IMR-90 (cell line): ENCODE results near the gene MSI2. TPM values are rescaled to one million over a fixed set of nuclear protein-coding genes. Genes with fewer than 3 reads are reported as not detected.

Experiments used
- ATAC-seq: fragments of 200-7000 bp; cut with Tn5 transposase; 2 replicates; pipeline ENCODE4 v1.9.1; 2020; ENCODE audit warnings: low read depth, mild to moderate bottlenecking, moderate library complexity
- BruUV-seq: library from RNA; stranded (reverse); fragments of 400-500 nt; replicated peaks from 2 replicates; lab custom pipeline; 2021; lab: Mats Ljungman, UMichigan
- CTCF ChIA-PET: fragments of 300-600 bp; formaldehyde crosslinking; extraction: SDS; loops from one replicate; lab custom pipeline; 2021; ENCODE audit warnings: antibody characterized with exemption; lab: Yijun Ruan, JAX
- POLR2A ChIA-PET: fragments of 300-600 bp; sonication (Branson Sonifier 250); formaldehyde crosslinking; loops from one replicate; lab custom pipeline; 2022; ENCODE audit warnings: antibody characterized with exemption; ENCODE audit not compliant: unreplicated experiment; lab: Charles Lee
- DNase-seq: peaks from one replicate; pipeline ENCODE4 v3.0.0; 2013
- H2AFZ ChIP-seq: replicated peaks from 2 replicates; pipeline ENCODE3; 2013; ENCODE audit warnings: low read length, mild to moderate bottlenecking; ENCODE audit not compliant: poor library complexity
- H2AK5ac ChIP-seq: 2 replicates; pipeline ENCODE4 v1.6.1; 2013; ENCODE audit warnings: low read depth, low read length, inconsistent platforms
- H2AK9ac ChIP-seq: replicated peaks from 2 replicates; pipeline ENCODE3; 2013; ENCODE audit warnings: mild to moderate bottlenecking, low read depth, low read length, moderate library complexity; ENCODE audit not compliant: poor library complexity
- H2BK120ac ChIP-seq: 2 replicates; pipeline ENCODE4 v1.6.1; 2013; ENCODE audit warnings: low read depth, low read length, inconsistent platforms
- H2BK15ac ChIP-seq: 3 replicates; pipeline ENCODE4 v1.6.1; 2013; ENCODE audit warnings: low read depth, low read length, inconsistent platforms
- H2BK20ac ChIP-seq: 2 replicates; pipeline ENCODE4 v1.6.1; 2013; ENCODE audit warnings: low read depth, mild to moderate bottlenecking, inconsistent platforms, low read length, moderate library complexity
- H2BK5ac ChIP-seq: 2 replicates; pipeline ENCODE4 v1.6.1; 2013; ENCODE audit warnings: mild to moderate bottlenecking, low read depth, low read length, inconsistent platforms; ENCODE audit not compliant: poor library complexity, severe bottlenecking
- H3K14ac ChIP-seq: replicated peaks from 2 replicates; pipeline ENCODE4 v1.6.1; 2013; ENCODE audit warnings: low read depth, low read length, inconsistent platforms
- H3K18ac ChIP-seq: 2 replicates; pipeline ENCODE4 v1.6.1; 2013; ENCODE audit warnings: low read depth, low read length, control low read depth
- H3K23ac ChIP-seq: 2 replicates; pipeline ENCODE4 v1.6.1; 2013; ENCODE audit warnings: low read depth, low read length, inconsistent platforms
- H3K27ac ChIP-seq: 2 replicates; pipeline ENCODE4 v1.5.1; 2013; ENCODE audit warnings: mild to moderate bottlenecking, control low read depth, low read length; ENCODE audit not compliant: insufficient read depth
- H3K27me3 ChIP-seq: 2 replicates; pipeline ENCODE4 v1.6.1; 2013; ENCODE audit warnings: low read length; ENCODE audit not compliant: control insufficient read depth, insufficient read depth
- H3K36me3 ChIP-seq: 2 replicates; pipeline ENCODE4 v1.6.1; 2013; ENCODE audit warnings: low read length, mixed read lengths; ENCODE audit not compliant: control insufficient read depth, insufficient read depth
- H3K4ac ChIP-seq: 2 replicates; pipeline ENCODE4 v1.6.1; 2013; ENCODE audit warnings: low read depth, low read length, inconsistent platforms
- H3K4me1 ChIP-seq: 2 replicates; pipeline ENCODE4 v1.6.1; 2013; ENCODE audit warnings: low read length, mixed read lengths; ENCODE audit not compliant: control insufficient read depth, insufficient read depth
- H3K4me2 ChIP-seq: 2 replicates; pipeline ENCODE4 v1.6.1; 2013; ENCODE audit warnings: low read depth, mild to moderate bottlenecking, control low read depth, low read length, moderate library complexity
- H3K4me3 ChIP-seq: 2 replicates; pipeline ENCODE4 v1.5.1; 2013; ENCODE audit warnings: low read depth, mild to moderate bottlenecking, control low read depth, low read length, moderate library complexity; ENCODE audit not compliant: insufficient read depth
- H3K56ac ChIP-seq: 2 replicates; pipeline ENCODE4 v1.6.1; 2013; ENCODE audit warnings: low read length, inconsistent platforms; ENCODE audit not compliant: insufficient read depth; ENCODE audit errors: extremely low read depth
- H3K79me1 ChIP-seq, 2 experiments: 2 replicates each; pipeline ENCODE4 v1.6.1; 2013; ENCODE audit warnings: low read length in 2 of 2, inconsistent platforms in 1 of 2, low read depth in 1 of 2
- H3K9ac ChIP-seq: 2 replicates; pipeline ENCODE4 v1.6.1; 2013; ENCODE audit warnings: low read depth, low read length, control low read depth
- H3K9me1 ChIP-seq: 2 replicates; pipeline ENCODE4 v1.6.1; 2013; ENCODE audit warnings: low read length, inconsistent platforms; ENCODE audit not compliant: insufficient read depth
- H3K9me3 ChIP-seq: 2 replicates; pipeline ENCODE4 v1.6.1; 2013; ENCODE audit warnings: low read length; ENCODE audit not compliant: control insufficient read depth, insufficient read depth
- H4K20me1 ChIP-seq: 2 replicates; pipeline ENCODE4 v1.6.1; 2013; ENCODE audit warnings: low read length, inconsistent platforms; ENCODE audit not compliant: insufficient read depth
- H4K5ac ChIP-seq: 2 replicates; pipeline ENCODE4 v1.6.1; 2013; ENCODE audit warnings: mild to moderate bottlenecking, low read depth, low read length, control low read depth
- H4K8ac ChIP-seq, 2 experiments: 2 replicates each; pipeline ENCODE4 v1.6.1; 2013; ENCODE audit warnings: low read depth in 2 of 2, low read length in 2 of 2, control low read depth in 1 of 2, inconsistent platforms in 1 of 2
- H4K91ac ChIP-seq: 2 replicates; pipeline ENCODE4 v1.6.1; 2013; ENCODE audit warnings: low read depth, low read length, inconsistent platforms; ENCODE audit not compliant: insufficient read depth
- CEBPB ChIP-seq: IDR thresholded peaks from 2 replicates; pipeline ENCODE4 v1.6.1; 2012; ENCODE audit warnings: low read depth, low read length, improper control_type of control experiment
- ELK1 ChIP-seq: fragments of 150-350 bp; IDR thresholded peaks from 2 replicates; pipeline ENCODE4 v1.6.1; 2016; ENCODE audit warnings: low read depth, mild to moderate bottlenecking, low read length, moderate library complexity, borderline replicate concordance
- MAFK ChIP-seq: IDR thresholded peaks from 2 replicates; pipeline ENCODE4 v1.6.1; 2012; ENCODE audit warnings: low read depth, low read length, improper control_type of control experiment
- MAZ ChIP-seq: IDR thresholded peaks from 2 replicates; pipeline ENCODE4 v1.6.1; 2012; ENCODE audit warnings: low read depth, mild to moderate bottlenecking, low read length, improper control_type of control experiment, moderate library complexity, borderline replicate concordance
- NFE2L2 ChIP-seq: fragments of 150-350 bp; IDR thresholded peaks from 2 replicates; pipeline ENCODE4 v1.6.1; 2016; ENCODE audit warnings: low read depth, mild to moderate bottlenecking, low read length
- RAD21 ChIP-seq: IDR thresholded peaks from 2 replicates; pipeline ENCODE4 v1.6.1; 2012; ENCODE audit warnings: low read length, improper control_type of control experiment
- SMC3 ChIP-seq: fragments of 150-350 bp; IDR thresholded peaks from 2 replicates; pipeline ENCODE4 v1.6.1; 2016; ENCODE audit warnings: low read depth, mild to moderate bottlenecking, antibody characterized with exemption, low read length, moderate library complexity
- dilution Hi-C: fragments of 300-500 bp; cut with HindIII; formaldehyde crosslinking; loops from one replicate; pipeline ENCODE4 v1.14.3; 2018; ENCODE audit warnings: low sequenced_read_pairs; ENCODE audit not compliant: unreplicated experiment
- in situ Hi-C: fragments of 300-500 bp; cut with MboI; formaldehyde crosslinking; loops from 3 replicates; pipeline ENCODE4 v1.14.3; 2019; ENCODE audit warnings: low sequenced_read_pairs, inconsistent platforms, mixed read lengths
- intact Hi-C: fragments of 100-400 bp; cut with micrococcal nuclease; formaldehyde crosslinking; loops from 2 replicates; pipeline ENCODE4 v1.10.0; 2022
- polyA plus RNA-seq, 3 experiments: library from polyadenylated mRNA; depleted of rRNA; stranded (reverse); fragments of >200 nt; gene quantifications; 2 replicates each; pipeline ENCODE4 v1.2.3, GENCODE V29; 2012; ENCODE audit warnings: low replicate concordance in 1 of 3
- total RNA-seq: library from RNA; depleted of rRNA; stranded (reverse); fragments of >200 nt; gene quantifications from 2 replicates; pipeline ENCODE4 v1.2.3, GENCODE V29; 2012

The MSI2 gene
- total and polyA plus RNA-seq, 2 of the 4 experiments (the other 2 are of a cell fraction), result 13.0 to 16.0 TPM

- no peaks in the 10 kb centered on the region for H3K36me3 ChIP-seq
- H3K79me1 ChIP-seq, result no peaks in the 10 kb centered on the region
- H3K56ac ChIP-seq, result no peak overlapping the region
- no peak overlapping the region for H3K23ac ChIP-seq
- H4K5ac ChIP-seq, result no peak overlapping the region
- H3K4ac ChIP-seq, result no peak overlapping the region
- no TSS peak for BruUV-seq
- H3K9me3 ChIP-seq, result no peaks in the 10 kb centered on the region
- no peak overlapping the region for H3K14ac ChIP-seq
- H3K27me3 ChIP-seq, result no peaks in the 10 kb centered on the region; the same call in none of the 2 replicates
- no peak overlapping the region for H2BK5ac ChIP-seq
- in situ Hi-C loops, result no loop called here
- no peak overlapping the region for H3K27ac ChIP-seq
- H3K18ac ChIP-seq, result no peak overlapping the region
- no peak overlapping the region for H2AK9ac ChIP-seq
- dilution Hi-C loops, result no loop called here
- no peak overlapping the region for H2BK120ac ChIP-seq
- no peaks in the 10 kb centered on the region for H3K9me1 ChIP-seq
- H3K9ac ChIP-seq, result no peak overlapping the region
- no peaks in the 10 kb centered on the region for H4K20me1 ChIP-seq
- intact Hi-C loops, result no loop called here
- ChIA-PET CTCF (no interaction called here), POLR2A (no interaction called here)
- no peak for DNase-seq
- no peak overlapping the region for H2BK15ac ChIP-seq
- H2BK20ac ChIP-seq, result no peak overlapping the region
- H4K91ac ChIP-seq, result no peak overlapping the region
- no peak overlapping the region for H3K4me3 ChIP-seq
- no peak overlapping the region for H3K4me2 ChIP-seq
- no peak for TF ChIP-seq MAZ
- no peak for TF ChIP-seq RAD21
- no peak for TF ChIP-seq CEBPB
- TF ChIP-seq ELK1, result no peak
- TF ChIP-seq SMC3, result no peak
- no peak for TF ChIP-seq NFE2L2
- no peak for TF ChIP-seq MAFK
- no peaks in the 10 kb centered on the region for H3K4me1 ChIP-seq
- ATAC-seq, result no peak
- no peak overlapping the region for H4K8ac ChIP-seq
- no peak overlapping the region for H2AFZ ChIP-seq
- no peak overlapping the region for H2AK5ac ChIP-seq
Observed at GRCh38 chr17:57210224-57210553, 46.1 kb upstream of the MSI2 start.
